WERI-Rb-1 (cell line): ENCODE measurements around the gene OR2T5.
"Not testable (repeated sequence)": the region's sequence is repeated elsewhere in the genome, so short reads cannot be mapped to it uniquely, and the experiment has no call there.

Experiments used
- DNase-seq: peaks from one replicate; pipeline ENCODE4 v3.0.0-alpha.2; 2020
- H3K27ac ChIP-seq: fragments of 250-450 bp; sonication (Bioruptor Pico); 2 replicates; pipeline ENCODE4 v1.5.1; 2020; ENCODE audit warnings: mild to moderate bottlenecking, moderate library complexity
- H3K27me3 ChIP-seq: fragments of 250-450 bp; sonication (Bioruptor Pico); 2 replicates; pipeline ENCODE4 v1.5.1; 2021; ENCODE audit warnings: mild to moderate bottlenecking, low read depth, moderate library complexity; ENCODE audit not compliant: insufficient read depth, severe bottlenecking
- H3K36me3 ChIP-seq: fragments of 250-450 bp; sonication (Bioruptor Pico); 2 replicates; pipeline ENCODE4 v1.5.1; 2020; ENCODE audit warnings: mild to moderate bottlenecking, moderate library complexity
- H3K4me3 ChIP-seq: 2 replicates; pipeline ENCODE4 v1.5.1; 2011; ENCODE audit warnings: low read depth, mild to moderate bottlenecking, control low read depth, low read length
- H3K9me3 ChIP-seq: fragments of 250-450 bp; sonication (Bioruptor Pico); 2 replicates; pipeline ENCODE4 v1.5.1; 2021; ENCODE audit warnings: mild to moderate bottlenecking, moderate library complexity; ENCODE audit not compliant: severe bottlenecking
- TF ChIP-seq, protein P1 (sequence below): IDR thresholded peaks from 2 replicates; pipeline ENCODE4 v1.5.1; 2011; ENCODE audit warnings: low read depth, mild to moderate bottlenecking, control low read depth, inconsistent platforms, low read length

The OR2T5 gene

DNA sequence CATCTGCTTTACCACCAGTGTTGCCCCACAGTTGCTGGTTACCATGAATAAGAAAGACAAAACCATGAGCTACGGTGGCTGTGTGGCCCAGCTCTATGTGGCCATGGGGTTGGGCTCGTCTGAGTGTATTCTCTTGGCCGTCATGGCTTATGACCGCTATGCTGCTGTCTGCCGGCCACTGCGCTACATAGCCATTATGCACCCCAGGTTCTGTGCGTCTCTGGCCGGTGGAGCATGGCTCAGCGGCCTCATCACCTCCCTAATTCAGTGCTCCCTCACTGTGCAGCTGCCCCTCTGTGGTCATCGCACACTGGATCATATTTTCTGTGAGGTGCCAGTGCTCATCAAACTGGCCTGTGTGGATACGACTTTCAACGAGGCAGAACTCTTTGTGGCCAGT lies 33.5 kb downstream of the OR2T5 start:
- Histone ChIP-seq H3K36me3 (no peaks in the 10 kb centered on the region), H3K27ac (no peak overlapping the region), H3K27me3 (peaks cover 51% of the 10 kb centered on the region), H3K4me3 (no peak overlapping the region), H3K9me3 (peaks cover 14% of the 10 kb centered on the region)
- DNase-seq, result no peak
- TF ChIP-seq, protein P1, sequence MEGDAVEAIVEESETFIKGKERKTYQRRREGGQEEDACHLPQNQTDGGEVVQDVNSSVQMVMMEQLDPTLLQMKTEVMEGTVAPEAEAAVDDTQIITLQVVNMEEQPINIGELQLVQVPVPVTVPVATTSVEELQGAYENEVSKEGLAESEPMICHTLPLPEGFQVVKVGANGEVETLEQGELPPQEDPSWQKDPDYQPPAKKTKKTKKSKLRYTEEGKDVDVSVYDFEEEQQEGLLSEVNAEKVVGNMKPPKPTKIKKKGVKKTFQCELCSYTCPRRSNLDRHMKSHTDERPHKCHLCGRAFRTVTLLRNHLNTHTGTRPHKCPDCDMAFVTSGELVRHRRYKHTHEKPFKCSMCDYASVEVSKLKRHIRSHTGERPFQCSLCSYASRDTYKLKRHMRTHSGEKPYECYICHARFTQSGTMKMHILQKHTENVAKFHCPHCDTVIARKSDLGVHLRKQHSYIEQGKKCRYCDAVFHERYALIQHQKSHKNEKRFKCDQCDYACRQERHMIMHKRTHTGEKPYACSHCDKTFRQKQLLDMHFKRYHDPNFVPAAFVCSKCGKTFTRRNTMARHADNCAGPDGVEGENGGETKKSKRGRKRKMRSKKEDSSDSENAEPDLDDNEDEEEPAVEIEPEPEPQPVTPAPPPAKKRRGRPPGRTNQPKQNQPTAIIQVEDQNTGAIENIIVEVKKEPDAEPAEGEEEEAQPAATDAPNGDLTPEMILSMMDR, result no peak

DNA sequence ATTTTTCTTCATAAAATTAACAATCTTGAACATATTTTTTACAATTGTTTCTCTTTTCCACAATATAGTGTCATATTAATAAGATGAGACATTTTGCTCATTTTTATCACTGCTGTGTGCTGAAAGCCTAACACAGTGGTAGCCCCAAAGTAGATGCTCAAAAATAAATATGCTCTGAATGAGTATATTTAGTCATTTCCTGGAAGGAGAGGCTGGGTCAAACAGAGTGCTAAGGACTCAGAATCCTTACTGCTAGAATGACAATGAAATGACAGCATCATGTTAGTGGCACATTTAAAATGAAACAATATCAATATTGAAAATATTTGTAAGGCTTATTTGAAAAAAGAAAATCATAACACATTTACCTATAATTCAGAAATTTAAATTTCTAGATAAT lies 49.1 kb downstream of the OR2T5 start:
- not testable (repeated sequence) for DNase-seq, H3K27ac ChIP-seq, H3K27me3 ChIP-seq, H3K36me3 ChIP-seq, H3K4me3 ChIP-seq, H3K9me3 ChIP-seq
